Measurements from ENCODE around the gene PTPN18. TPM values are rescaled to one million over a fixed set of nuclear protein-coding genes. Genes with fewer than 3 reads are reported as not detected.

The PTPN18 gene
- total RNA-seq, 1 donor from 2014 or later = 10.4 TPM

GRCh38 chr2:130359466-130359865 lies 3.6 kb downstream of the PTPN18 start:
- no peak overlapping the region for H3K4me3 Mint-ChIP-seq (ENCODE audit: unreplicated experiment)
- H3K4me1 Mint-ChIP-seq (ENCODE audit: low read depth, unreplicated experiment) = peaks cover 2% of the 10 kb centered on the region
- H3K36me3 Mint-ChIP-seq (ENCODE audit: low read depth, unreplicated experiment) = no peaks in the 10 kb centered on the region

DNA sequence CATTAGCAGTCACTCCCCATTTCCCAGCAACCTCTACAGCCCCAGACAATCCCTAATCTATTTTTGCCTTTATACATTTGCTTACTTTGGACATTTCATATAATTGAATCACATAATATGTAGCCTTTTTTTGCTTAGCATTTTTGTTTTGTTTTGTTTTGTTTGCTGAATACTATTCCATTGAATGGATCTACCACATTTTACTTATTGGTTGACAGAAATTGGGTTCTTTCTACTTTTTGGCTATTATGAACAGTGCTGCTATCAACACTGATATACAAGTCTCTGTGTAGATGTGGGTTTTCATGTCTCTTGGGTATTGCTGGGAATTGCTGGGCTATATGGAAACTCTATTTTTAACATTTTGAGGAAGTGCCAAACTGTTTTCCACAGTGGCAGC lies 7.6 kb downstream of the PTPN18 start:
- DNase-seq (ENCODE audit: low read depth) (no peak), FAIRE-seq (no peak)
- TF ChIP-seq, protein P1, sequence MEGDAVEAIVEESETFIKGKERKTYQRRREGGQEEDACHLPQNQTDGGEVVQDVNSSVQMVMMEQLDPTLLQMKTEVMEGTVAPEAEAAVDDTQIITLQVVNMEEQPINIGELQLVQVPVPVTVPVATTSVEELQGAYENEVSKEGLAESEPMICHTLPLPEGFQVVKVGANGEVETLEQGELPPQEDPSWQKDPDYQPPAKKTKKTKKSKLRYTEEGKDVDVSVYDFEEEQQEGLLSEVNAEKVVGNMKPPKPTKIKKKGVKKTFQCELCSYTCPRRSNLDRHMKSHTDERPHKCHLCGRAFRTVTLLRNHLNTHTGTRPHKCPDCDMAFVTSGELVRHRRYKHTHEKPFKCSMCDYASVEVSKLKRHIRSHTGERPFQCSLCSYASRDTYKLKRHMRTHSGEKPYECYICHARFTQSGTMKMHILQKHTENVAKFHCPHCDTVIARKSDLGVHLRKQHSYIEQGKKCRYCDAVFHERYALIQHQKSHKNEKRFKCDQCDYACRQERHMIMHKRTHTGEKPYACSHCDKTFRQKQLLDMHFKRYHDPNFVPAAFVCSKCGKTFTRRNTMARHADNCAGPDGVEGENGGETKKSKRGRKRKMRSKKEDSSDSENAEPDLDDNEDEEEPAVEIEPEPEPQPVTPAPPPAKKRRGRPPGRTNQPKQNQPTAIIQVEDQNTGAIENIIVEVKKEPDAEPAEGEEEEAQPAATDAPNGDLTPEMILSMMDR (IDR thresholded peaks at IDR 0.05; ENCODE audit: insufficient read depth, low read depth, low read length) = no peak
- no peak overlapping the region for H3K4me2 ChIP-seq (ENCODE audit: low read length)
- no peak overlapping the region for H3K27ac ChIP-seq (ENCODE audit: low read depth, low read length)
- Mint-ChIP-seq H3K4me1 (ENCODE audit: low read depth, unreplicated experiment) (no peaks in the 10 kb centered on the region), H3K9me3 (ENCODE audit: unreplicated experiment) (peaks cover 5% of the 10 kb centered on the region), H3K36me3 (ENCODE audit: low read depth, unreplicated experiment) (peaks cover 4% of the 10 kb centered on the region), H3K27me3 (ENCODE audit: low read depth, unreplicated experiment) (peaks cover 2% of the 10 kb centered on the region), H3K27ac (ENCODE audit: unreplicated experiment) (no peak overlapping the region), H3K4me3 (ENCODE audit: unreplicated experiment) (no peak overlapping the region)
- no peaks in the 10 kb centered on the region for H4K20me1 ChIP-seq (ENCODE audit: insufficient read depth, low read length)
- H3K79me2 ChIP-seq (ENCODE audit: insufficient read depth, low read length) = no peaks in the 10 kb centered on the region
- H3K9me3 ChIP-seq (ENCODE audit: insufficient read depth, low read depth, low read length) = no peaks in the 10 kb centered on the region
- no peaks in the 10 kb centered on the region for H3K36me3 ChIP-seq (ENCODE audit: insufficient read depth, low read length)
- H2AFZ ChIP-seq (ENCODE audit: low read depth, low read length) = no peak overlapping the region
- no peaks in the 10 kb centered on the region for H3K4me1 ChIP-seq (ENCODE audit: insufficient read depth, low read length)
- H3K4me3 ChIP-seq (ENCODE audit: insufficient read depth, low read depth, low read length) = no peak overlapping the region
- no peaks in the 10 kb centered on the region for H3K27me3 ChIP-seq (ENCODE audit: insufficient read depth, low read length)
- H3K9ac ChIP-seq (ENCODE audit: low read length) = no peak overlapping the region

More at GRCh38 chr2:130359466-130359865, 3.6 kb downstream of the PTPN18 start:
- DNase-seq (ENCODE audit: low read depth) = no peak
- no peak overlapping the region for H3K4me2 ChIP-seq (ENCODE audit: low read length)
- H3K4me1 ChIP-seq (ENCODE audit: insufficient read depth, low read length) = peaks cover 7% of the 10 kb centered on the region
- Mint-ChIP-seq H3K27me3 (ENCODE audit: low read depth, unreplicated experiment) (peaks cover 10% of the 10 kb centered on the region), H3K9me3 (ENCODE audit: unreplicated experiment) (peaks cover 4% of the 10 kb centered on the region), H3K27ac (ENCODE audit: unreplicated experiment) (no peak overlapping the region)
- H3K9ac ChIP-seq (ENCODE audit: low read length) = no peak overlapping the region
- no peak overlapping the region for H3K4me3 ChIP-seq (ENCODE audit: insufficient read depth, low read depth, low read length)
- no peaks in the 10 kb centered on the region for H3K9me3 ChIP-seq (ENCODE audit: insufficient read depth, low read depth, low read length)
- no peak overlapping the region for H2AFZ ChIP-seq (ENCODE audit: low read depth, low read length)
- no peaks in the 10 kb centered on the region for H3K27me3 ChIP-seq (ENCODE audit: insufficient read depth, low read length)
- FAIRE-seq = no peak
- H4K20me1 ChIP-seq (ENCODE audit: insufficient read depth, low read length) = no peaks in the 10 kb centered on the region
- no peaks in the 10 kb centered on the region for H3K79me2 ChIP-seq (ENCODE audit: insufficient read depth, low read length)
- no peaks in the 10 kb centered on the region for H3K36me3 ChIP-seq (ENCODE audit: insufficient read depth, low read length)
- TF ChIP-seq, protein P1 (IDR thresholded peaks at IDR 0.05; ENCODE audit: insufficient read depth, low read depth, low read length) = no peak
- no peak overlapping the region for H3K27ac ChIP-seq (ENCODE audit: low read depth, low read length)

- Histone ChIP-seq H3K4me3 (ENCODE audit: insufficient read depth, low read depth, low read length) (no peak overlapping the region), H4K20me1 (ENCODE audit: insufficient read depth, low read length) (no peaks in the 10 kb centered on the region), H2AFZ (ENCODE audit: low read depth, low read length) (no peak overlapping the region), H3K9ac (ENCODE audit: low read length) (no peak overlapping the region), H3K27ac (ENCODE audit: low read depth, low read length) (no peak overlapping the region), H3K9me3 (ENCODE audit: insufficient read depth, low read depth, low read length) (no peaks in the 10 kb centered on the region), H3K27me3 (ENCODE audit: insufficient read depth, low read length) (no peaks in the 10 kb centered on the region), H3K4me1 (ENCODE audit: insufficient read depth, low read length) (no peaks in the 10 kb centered on the region), H3K36me3 (ENCODE audit: insufficient read depth, low read length) (no peaks in the 10 kb centered on the region), H3K79me2 (ENCODE audit: insufficient read depth, low read length) (no peaks in the 10 kb centered on the region), H3K4me2 (ENCODE audit: low read length) (no peak overlapping the region)
- DNase-seq (ENCODE audit: low read depth) (no peak), FAIRE-seq (no peak)
- Mint-ChIP-seq H3K9me3 (ENCODE audit: unreplicated experiment) (peaks cover 6% of the 10 kb centered on the region), H3K4me1 (ENCODE audit: low read depth, unreplicated experiment) (no peaks in the 10 kb centered on the region), H3K27me3 (ENCODE audit: low read depth, unreplicated experiment) (no peaks in the 10 kb centered on the region), H3K36me3 (ENCODE audit: low read depth, unreplicated experiment) (peaks cover 5% of the 10 kb centered on the region), H3K27ac (ENCODE audit: unreplicated experiment) (no peak overlapping the region), H3K4me3 (ENCODE audit: unreplicated experiment) (no peak overlapping the region)
- no peak for TF ChIP-seq EZH2 (IDR thresholded peaks at IDR 0.05; ENCODE audit: insufficient read depth, low read length)
- TF ChIP-seq, protein P1 (IDR thresholded peaks at IDR 0.05; ENCODE audit: insufficient read depth, low read depth, low read length) = no peak
Measured at GRCh38 chr2:130365075-130365474, 9.2 kb downstream of the PTPN18 start.

Data from astrocyte (in vitro differentiated cells and primary cell).